AG09309 (cell line): Measurements from ENCODE around the gene UGT2B17.
"Not testable (repeated sequence)": the region's sequence is repeated elsewhere in the genome, so short reads cannot be mapped to it uniquely, and the experiment has no call there.

Experiments
- DNase-seq: peaks from one replicate; pipeline ENCODE4 v3.0.0-alpha.2; 2010; ENCODE audit warnings: low read depth
- H3K4me3 ChIP-seq: 2 replicates; pipeline ENCODE4 v1.5.1; 2011; ENCODE audit warnings: mild to moderate bottlenecking, low read depth, low read length, moderate library complexity; ENCODE audit not compliant: control insufficient read depth
- CTCF ChIP-seq: IDR thresholded peaks from 2 replicates; pipeline ENCODE4 v1.5.1; 2011; ENCODE audit warnings: mild to moderate bottlenecking, low read depth, low read length, inconsistent platforms; ENCODE audit not compliant: insufficient read depth, control insufficient read depth; ENCODE audit errors: missing control alignments

Gene UGT2B17

GRCh38 chr4:68569466-68570121 is 6.5 kb downstream of the UGT2B17 start:
- no peak for DNase-seq
- no peak for TF ChIP-seq CTCF
- no peak overlapping the region for H3K4me3 ChIP-seq

GRCh38 chr4:68569036-68569435 is 7.1 kb downstream of the UGT2B17 start:
- H3K4me3 ChIP-seq, DNase-seq: not testable (repeated sequence)

DNA sequence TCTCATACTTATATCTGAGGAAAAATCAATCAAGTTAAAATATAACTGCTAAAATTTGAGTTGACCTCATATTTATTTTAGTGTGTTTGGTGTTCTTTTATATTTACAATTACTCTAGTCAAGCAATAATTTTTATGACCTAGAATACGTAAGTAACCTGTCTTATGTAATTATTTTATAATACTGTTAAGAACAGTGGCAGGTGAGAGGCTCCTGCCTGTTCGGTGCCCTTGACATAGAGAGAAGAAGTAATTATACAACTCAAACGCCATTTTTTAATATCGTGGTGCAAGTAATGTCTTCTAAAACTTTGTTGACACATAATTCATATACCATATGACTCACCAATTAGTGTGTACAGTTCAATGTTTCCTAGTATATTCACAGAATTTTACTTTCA is 7.6 kb downstream of the UGT2B17 start:
- not testable (repeated sequence) for H3K4me3 ChIP-seq, DNase-seq

DNA sequence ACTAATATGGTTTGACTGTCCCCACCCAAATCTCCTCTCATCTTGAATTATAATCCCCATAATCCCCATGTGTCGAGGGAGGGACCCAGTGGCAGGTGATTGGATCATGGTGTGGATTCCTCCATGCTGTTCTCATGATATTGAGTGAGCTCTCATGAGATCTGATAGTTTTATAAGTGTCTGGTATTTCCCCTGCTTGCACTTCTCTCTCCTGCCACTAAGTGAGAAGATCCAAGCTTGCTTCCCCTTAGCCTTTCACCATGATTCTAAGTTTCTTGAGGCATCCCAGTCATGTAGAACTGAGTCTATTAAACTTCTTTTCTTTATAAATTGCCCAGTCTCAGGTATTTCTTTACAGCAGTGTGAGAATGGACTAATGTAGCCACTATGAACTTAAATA is 9.8 kb downstream of the UGT2B17 start:
- H3K4me3 ChIP-seq, DNase-seq: not testable (repeated sequence)

GRCh38 chr4:68565082-68565481 is 11.0 kb downstream of the UGT2B17 start:
- DNase-seq, H3K4me3 ChIP-seq: not testable (repeated sequence)

- not testable (repeated sequence) for DNase-seq, H3K4me3 ChIP-seq
Observed at GRCh38 chr4:68560364-68561070, 15.6 kb downstream of the UGT2B17 start.

DNA sequence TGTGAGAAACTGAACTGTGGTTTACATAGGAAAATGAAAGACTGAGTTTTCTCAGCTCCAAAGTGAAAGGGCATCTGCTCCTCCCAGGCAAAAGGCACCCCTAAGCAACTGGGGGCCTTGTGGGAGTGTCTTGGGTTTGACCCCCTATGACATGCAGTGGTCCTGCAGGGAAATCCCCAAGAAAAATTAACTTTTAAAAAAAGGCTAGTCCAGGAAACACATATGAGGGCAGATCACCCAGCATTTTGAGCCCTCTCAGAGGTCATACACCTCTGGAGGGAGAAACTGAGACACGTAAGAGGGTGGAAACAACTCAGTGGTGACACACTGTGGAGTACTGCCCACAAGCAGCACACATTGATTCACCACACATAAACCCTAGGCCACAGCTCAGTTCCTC is 22.3 kb downstream of the UGT2B17 start:
- H3K4me3 ChIP-seq, DNase-seq: not testable (repeated sequence)

DNA sequence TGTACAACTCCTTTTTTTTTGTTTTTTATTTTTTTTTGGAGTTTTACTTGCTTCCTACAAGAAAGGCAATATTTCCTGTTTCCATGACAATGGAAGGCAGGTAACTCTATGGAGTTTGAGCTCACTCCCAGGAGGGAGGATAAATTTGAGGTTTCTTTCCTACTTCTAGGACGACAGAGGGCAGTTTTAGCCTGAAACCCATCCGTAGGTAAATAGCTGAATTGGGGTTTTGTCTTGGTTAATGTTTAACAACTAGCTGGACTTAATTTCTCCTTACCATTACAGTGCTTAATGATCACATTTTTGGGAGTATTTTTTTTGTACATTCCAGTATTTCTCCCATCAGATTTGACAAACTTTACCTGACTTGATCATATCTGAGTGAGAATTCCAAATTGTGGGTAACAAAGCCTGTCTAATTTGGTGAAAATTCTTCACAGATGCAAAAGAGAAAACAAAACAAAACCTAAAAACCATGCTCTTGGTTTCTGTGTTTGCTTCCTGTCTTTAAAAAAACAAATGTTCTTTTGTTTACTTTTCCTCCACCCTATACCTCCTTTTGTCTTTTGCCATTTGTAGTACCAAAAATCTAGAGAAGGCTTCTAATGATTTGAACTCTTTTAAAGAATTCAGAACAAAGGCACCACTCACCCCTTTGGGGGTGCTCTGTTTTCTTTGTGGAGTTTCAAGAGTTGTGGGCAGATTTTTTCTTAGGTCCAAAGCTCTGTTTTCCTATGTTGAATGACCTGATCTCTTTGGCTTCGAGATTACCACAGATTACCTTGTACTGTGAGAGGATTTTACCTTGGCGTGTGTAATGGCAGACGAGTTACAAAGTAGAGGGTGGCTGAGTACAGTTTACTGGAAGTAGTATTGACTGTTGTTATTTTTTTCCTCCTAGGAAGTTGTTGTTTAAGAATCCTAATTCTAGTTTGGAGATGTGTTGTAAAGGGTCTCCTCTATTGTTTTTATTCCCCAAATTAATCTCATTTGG is 23.0 kb downstream of the UGT2B17 start:
- not testable (repeated sequence) for H3K4me3 ChIP-seq, DNase-seq

DNA sequence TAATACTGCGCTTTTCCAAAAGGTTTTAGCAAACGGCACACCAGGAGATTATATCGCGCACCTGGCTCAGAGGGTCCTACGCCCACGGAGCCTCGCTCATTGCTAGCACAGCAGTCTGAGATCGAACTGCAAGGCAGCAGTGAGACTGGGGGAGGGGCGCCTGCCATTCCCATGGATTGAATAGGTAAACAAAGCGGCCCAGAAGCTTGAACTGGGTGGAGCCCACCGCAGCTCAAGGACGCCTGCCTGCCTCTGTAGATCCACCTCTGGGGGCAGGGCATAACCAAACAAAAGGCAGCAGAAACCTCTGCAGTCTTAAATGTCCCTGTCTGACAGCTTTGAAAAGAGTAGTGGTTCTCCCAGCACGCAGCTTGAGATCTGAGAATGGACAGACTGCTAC is 33.4 kb downstream of the UGT2B17 start:
- H3K4me3 ChIP-seq, DNase-seq: not testable (repeated sequence)

GRCh38 chr4:68536375-68536774 is 39.7 kb downstream of the UGT2B17 start:
- no peak overlapping the region for H3K4me3 ChIP-seq
- no peak for DNase-seq

More at GRCh38 chr4:68536375-68536774, 39.7 kb downstream of the UGT2B17 start:
- no peak for TF ChIP-seq CTCF
